GM18505 (cell line): ENCODE results near the gene ARID1A.
A peak's percentile ranks its signal among the peaks of the same experiment; 100 is the strongest.

Source experiments
- ATAC-seq: cut with Tn5 transposase; IDR thresholded peaks from one replicate; pipeline ENCODE4 v1.9.1; 2021; ENCODE audit not compliant: unreplicated experiment
- POLR2A ChIP-seq: IDR thresholded peaks from 4 replicates; pipeline ENCODE4 v1.6.1; 2011; ENCODE audit warnings: borderline replicate concordance; ENCODE audit not compliant: insufficient read depth, insufficient read length; ENCODE audit errors: extremely low read depth

The ARID1A gene

DNA sequence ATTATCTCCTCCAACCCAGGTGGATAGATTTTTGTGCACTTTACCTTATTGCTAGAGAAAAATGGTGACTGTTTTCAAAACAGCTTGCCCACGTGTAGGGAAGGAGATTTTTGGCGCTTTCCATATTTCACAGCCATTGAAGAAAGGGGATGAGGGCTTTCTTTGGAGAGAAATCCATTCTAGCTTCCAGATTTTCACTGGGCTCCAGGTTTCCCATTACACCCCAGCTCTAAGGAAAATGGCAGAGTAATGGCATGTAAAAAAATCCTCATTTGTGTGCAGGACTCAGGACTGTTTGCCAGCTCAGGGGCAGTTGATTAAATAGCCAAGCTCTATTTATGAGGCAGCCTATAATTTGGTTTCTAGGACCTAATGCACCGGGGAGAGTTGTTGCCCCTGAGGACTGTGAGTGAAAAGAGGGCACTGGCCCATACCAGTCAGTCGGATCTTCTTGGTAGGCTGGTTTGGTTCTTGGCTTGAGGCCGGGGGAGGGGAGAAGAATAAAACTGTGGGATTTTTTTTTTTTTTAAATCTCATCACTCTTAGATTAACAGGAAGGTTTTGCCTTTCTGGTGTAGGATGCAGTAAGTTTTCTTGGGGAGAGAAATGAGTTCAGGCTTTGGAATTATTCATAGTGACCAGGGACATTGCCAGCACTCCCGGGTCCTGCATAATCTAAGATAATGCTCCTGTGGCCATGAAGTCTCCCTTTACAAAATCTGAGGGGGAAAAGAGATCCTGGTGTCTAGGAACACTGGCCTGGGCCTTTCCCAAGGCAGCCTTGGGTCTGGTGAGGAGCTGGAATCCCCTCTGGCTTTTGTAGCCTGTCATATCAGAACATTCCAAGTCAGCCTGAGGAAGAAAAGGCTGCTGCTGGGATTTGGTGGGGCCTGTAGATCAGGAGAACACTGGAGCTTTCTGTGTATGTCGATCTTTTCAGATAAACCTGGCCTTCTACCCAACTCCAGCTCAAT, 1.9 kb upstream of the ARID1A start:
- ATAC-seq, result no peak
- TF ChIP-seq POLR2A, result no peak

DNA sequence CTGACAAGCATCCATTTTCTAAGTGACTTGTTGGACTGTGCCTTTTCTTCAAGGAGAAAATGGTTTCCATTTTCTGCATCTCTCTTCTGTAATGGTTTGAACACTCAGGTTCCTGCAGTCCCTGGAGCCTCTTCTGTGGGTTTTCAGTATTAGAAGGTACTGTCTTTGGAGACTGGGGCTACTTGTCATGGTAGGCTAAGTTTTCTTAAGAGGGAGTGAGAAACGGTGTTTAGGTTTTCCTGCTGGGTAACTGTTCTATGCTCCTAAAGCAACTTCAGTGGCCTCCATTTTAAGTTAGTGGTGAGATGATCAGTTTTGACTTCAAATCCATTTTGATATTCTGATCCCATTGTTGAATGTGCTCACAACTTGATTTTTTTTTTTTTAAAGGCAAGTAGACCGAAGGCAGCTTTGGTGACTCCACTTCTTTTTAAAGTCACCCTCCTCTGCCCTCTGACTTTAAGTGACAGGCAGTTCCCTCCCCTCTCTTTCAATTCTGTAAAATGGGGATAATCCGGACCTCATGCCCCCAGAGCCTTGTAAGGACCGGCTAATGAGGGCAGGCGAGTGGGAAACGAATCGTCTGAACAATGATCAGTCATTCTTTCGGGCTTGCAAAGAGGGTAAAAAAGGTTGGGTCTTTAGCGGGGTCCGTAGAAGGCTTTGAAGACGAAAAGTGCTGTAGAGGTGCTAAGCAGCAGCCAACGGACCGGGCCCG, 1.0 kb upstream of the ARID1A start:
- no peak for TF ChIP-seq POLR2A
- ATAC-seq, result no peak

DNA sequence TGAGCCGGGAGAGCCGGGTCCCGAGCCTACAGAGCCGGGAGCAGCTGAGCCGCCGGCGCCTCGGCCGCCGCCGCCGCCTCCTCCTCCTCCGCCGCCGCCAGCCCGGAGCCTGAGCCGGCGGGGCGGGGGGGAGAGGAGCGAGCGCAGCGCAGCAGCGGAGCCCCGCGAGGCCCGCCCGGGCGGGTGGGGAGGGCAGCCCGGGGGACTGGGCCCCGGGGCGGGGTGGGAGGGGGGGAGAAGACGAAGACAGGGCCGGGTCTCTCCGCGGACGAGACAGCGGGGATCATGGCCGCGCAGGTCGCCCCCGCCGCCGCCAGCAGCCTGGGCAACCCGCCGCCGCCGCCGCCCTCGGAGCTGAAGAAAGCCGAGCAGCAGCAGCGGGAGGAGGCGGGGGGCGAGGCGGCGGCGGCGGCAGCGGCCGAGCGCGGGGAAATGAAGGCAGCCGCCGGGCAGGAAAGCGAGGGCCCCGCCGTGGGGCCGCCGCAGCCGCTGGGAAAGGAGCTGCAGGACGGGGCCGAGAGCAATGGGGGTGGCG, 371 bp downstream of the ARID1A start:
- TF ChIP-seq POLR2A, result no peak
- no peak for ATAC-seq

DNA sequence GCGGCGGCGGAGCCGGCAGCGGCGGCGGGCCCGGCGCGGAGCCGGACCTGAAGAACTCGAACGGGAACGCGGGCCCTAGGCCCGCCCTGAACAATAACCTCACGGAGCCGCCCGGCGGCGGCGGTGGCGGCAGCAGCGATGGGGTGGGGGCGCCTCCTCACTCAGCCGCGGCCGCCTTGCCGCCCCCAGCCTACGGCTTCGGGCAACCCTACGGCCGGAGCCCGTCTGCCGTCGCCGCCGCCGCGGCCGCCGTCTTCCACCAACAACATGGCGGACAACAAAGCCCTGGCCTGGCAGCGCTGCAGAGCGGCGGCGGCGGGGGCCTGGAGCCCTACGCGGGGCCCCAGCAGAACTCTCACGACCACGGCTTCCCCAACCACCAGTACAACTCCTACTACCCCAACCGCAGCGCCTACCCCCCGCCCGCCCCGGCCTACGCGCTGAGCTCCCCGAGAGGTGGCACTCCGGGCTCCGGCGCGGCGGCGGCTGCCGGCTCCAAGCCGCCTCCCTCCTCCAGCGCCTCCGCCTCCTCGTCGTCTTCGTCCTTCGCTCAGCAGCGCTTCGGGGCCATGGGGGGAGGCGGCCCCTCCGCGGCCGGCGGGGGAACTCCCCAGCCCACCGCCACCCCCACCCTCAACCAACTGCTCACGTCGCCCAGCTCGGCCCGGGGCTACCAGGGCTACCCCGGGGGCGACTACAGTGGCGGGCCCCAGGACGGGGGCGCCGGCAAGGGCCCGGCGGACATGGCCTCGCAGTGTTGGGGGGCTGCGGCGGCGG, 1.0 kb downstream of the ARID1A start:
- no peak for ATAC-seq
- TF ChIP-seq POLR2A, result peak; percentile 59

DNA sequence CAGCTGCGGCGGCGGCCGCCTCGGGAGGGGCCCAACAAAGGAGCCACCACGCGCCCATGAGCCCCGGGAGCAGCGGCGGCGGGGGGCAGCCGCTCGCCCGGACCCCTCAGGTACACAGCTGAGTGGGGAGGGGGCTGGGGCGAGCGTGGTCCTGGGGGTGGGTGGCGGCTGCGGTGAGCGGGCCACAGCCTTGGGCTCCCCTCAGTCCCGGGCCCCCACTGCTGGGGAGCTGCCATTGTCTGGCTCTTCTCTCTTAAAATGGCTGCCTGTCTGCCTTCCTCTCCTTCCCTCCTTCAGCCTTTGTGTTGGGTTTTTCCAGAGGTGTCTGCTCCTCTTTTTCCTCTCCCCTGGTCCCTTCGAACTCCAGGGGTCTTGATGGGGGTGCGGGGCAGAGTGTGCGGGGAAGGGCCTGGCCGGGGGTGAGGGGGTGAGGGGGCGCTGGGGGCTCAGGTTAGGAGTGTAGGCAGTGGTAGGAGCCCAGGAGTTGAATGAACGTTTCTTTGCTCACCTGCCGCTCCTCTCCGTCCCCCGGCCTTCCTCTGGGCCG, 1.7 kb downstream of the ARID1A start:
- TF ChIP-seq POLR2A, result no peak
- ATAC-seq, result no peak

DNA sequence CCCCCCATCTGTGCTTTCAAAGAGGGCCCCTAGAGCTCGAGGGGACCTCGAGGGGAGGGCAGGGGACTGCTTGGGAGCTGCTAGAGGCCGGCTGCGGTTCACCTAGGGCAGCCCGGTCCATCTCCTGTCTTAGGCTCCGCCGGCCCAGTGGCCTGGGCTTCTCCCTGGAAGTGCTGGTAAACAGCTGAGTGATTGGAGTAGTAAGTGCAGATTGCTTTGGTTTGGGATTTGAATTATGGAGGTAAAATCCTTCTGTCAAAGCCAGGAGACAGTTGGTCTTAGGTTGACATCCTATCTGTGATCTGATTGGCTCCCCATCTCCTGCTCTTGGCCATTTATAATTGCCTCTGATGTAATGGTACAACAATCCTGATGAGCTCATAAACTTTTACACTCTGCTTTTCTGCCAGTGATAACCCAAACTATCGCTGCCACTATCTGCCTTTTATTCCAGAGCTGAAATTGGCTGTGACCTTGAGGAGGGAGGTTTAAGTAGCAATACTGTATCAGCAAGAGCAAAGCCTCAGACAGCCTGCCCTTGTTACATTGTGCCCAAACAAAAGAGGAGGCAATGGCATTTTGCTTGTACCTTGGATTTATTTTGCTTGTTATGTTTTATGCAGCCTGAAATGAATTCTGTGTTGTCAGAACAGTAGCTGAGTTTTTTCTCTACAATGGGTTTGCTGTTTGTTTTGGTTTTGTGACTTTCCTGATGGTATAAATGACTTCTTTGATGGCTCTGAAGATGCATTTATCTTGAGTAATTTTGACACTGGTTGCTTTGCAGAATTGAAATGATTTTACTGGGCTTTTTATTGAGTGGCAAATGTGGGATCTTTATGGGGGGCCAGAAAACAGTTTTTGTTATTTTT, 2.4 kb downstream of the ARID1A start:
- no peak for ATAC-seq
- TF ChIP-seq POLR2A, result no peak

- ATAC-seq, result no peak
- no peak for TF ChIP-seq POLR2A
These were observed 4.9 kb downstream of the ARID1A start for GRCh38 chr1:26700711-26701110.

DNA sequence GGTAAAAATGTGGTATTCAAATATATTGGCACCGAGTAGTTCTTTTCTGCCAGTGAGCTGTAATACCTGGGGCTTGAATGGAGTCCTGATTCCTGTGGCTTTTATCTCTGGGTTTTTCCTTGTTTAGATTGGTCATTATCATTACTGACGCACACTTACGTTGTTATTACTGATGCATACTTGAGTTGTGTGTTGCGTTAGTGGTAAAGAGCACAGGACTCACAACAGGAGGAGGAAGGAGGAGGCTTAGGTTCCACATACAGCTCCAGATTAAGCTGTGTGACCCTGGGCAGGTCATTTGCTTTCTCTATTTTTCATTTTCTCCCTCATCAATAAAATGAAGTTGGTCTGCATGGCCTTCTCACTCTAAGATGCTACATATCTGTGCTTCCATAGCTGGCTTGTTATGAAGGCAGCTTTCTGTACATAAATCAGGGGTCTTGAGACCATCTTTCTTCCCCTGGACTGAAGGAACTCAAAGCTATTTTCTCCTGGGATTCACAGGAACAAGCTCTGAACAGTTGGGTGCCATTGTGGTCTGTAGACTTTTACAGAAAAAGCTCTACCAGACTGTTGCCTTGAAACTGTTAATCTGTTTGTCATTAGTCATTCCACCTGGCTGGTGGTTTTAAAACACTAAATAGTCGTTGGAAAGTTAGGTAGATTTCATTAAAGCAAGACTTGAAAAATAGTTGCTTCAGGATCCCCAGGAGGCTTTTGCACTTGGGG, 5.6 kb downstream of the ARID1A start:
- TF ChIP-seq POLR2A, result peak; percentile 21
- no peak for ATAC-seq

DNA sequence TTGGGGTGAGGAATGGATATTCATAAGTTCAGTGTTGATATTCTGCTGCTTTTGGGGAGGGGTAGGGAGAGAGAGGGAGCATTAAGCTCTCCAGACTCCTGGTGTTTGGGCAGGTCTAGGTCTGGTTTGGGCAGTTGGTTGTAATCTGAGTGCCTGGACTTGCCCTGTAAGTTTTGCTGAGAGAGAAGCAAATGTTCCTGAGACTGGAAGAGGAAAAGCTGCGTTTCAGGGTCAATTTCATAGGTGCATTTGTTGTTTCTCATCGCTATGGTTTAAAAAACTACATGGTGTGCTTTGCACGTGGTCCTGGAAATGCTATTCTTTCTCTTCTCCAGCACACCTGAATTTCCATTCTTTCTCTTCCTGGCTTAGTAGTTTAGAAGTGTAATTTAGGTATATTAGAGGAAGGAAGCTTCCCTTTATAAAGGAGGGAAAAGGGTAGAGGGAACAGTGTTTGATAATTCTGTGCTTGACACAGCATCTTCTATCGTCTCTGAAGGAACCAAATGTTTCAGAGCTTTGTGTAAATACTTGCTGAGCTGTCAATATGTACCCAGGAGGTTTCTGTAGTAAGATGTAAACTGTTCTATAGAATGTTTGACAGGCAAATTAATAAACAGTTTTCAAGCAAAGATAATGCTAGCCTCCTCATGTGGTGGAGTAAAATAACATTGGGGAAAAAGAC, 6.3 kb downstream of the ARID1A start:
- no peak for TF ChIP-seq POLR2A
- ATAC-seq, result no peak

DNA sequence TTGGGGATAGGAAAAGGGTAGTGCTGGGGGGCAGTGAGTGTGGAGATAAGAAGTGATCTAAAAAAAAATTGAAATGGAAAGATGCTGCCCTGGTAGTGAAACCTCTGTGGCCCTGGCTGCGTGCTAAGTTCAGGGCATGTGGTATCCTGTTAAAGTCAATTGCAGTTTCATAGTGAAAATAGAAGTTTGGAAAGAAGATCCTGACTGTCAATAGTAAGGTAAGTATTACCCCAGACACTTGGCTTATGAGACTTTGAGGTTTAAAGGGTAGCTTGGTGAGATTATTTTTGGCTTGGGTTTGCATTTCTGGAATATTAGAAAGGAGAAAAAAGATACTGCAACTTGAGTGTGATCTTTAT, 6.8 kb downstream of the ARID1A start:
- TF ChIP-seq POLR2A, result no peak
- ATAC-seq, result no peak

- no peak for ATAC-seq
- TF ChIP-seq POLR2A, result no peak
These were observed 7.7 kb downstream of the ARID1A start for GRCh38 chr1:26703478-26703877.
